Mesodermal cell (in vitro differentiated cells): Measurements from ENCODE around the gene PKD1L1.

Source experiments
- H3K27ac ChIP-seq: 2 replicates; pipeline ENCODE4 v1.7.0; 2013; ENCODE audit warnings: mild to moderate bottlenecking, low read depth, low read length, moderate library complexity; ENCODE audit not compliant: severe bottlenecking
- H3K36me3 ChIP-seq: 2 replicates; pipeline ENCODE4 v1.7.1; 2013; ENCODE audit warnings: mild to moderate bottlenecking, low read length, moderate library complexity; ENCODE audit not compliant: control insufficient read depth, insufficient read depth
- H3K4me1 ChIP-seq: one replicate; pipeline ENCODE4 v1.7.1; 2013; ENCODE audit warnings: mild to moderate bottlenecking, low read length; ENCODE audit not compliant: insufficient read depth, control insufficient read depth, poor library complexity, severe bottlenecking
- H3K4me3 ChIP-seq: 2 replicates; pipeline ENCODE4 v1.7.0; 2013; ENCODE audit warnings: low read length, control low read depth, mild to moderate bottlenecking; ENCODE audit not compliant: insufficient read depth, poor library complexity, severe bottlenecking; ENCODE audit errors: extremely low read depth
- H3K9me3 ChIP-seq: 2 replicates; pipeline ENCODE4 v1.7.1; 2013; ENCODE audit warnings: mild to moderate bottlenecking, low read length, moderate library complexity; ENCODE audit not compliant: control insufficient read depth
- WGBS, 2 experiments: methylation state at CpG; one replicate each; pipeline ENCODE4 v1.1.5; 2013; ENCODE audit warnings: missing lambda C conversion rate in 2 of 2; ENCODE audit not compliant: insufficient coverage in 2 of 2; 5-methylcytosine and 5-hydroxymethylcytosine counted together

The PKD1L1 gene

DNA sequence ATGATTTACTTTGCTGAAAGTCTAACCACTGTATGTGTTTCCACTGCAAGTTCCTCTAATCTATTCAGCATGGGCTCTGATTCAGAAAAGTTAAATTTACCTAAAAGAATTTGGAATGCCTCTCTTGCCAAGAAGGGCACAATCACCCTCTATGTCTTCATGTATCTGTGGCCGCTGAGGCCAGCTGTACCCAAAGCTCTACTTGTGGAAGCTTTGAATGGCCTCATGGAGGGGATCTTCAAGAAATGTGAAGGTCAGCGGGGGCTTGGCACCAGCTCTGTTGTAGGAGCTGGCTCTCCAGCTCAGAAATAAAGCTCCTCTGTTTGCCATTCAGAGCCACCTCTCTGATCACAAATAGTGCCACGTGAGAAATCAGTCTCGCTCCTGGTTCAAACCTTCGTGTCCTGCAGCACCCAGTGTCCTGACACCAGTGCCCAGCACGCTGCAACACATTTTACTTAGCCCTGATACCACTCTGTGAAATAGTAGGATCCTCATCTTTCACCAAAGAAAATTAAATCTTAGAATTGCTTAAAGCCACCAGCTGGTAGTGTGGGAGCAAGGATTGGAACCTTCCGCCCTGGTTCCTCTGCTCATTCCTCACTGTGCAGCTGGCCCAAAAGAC lies 61.1 kb downstream of the PKD1L1 start:
- Histone ChIP-seq H3K9me3 (no peaks in the 10 kb centered on the region), H3K36me3 (no peaks in the 10 kb centered on the region), H3K27ac (no peak overlapping the region), H3K4me3 (no peak overlapping the region), H3K4me1 (no peaks in the 10 kb centered on the region)
- WGBS, 2 experiments: 94 to 98% methylated on average over 5 to 6 of the region's 7 CpGs

- Histone ChIP-seq H3K36me3 (no peaks in the 10 kb centered on the region), H3K9me3 (no peaks in the 10 kb centered on the region), H3K4me3 (no peak overlapping the region), H3K4me1 (no peaks in the 10 kb centered on the region), H3K27ac (no peak overlapping the region)
- WGBS, 2 experiments: 83 to 92% methylated on average over 3 to 6 of the region's 12 CpGs
Observed at GRCh38 chr7:47885987-47886811, 62.1 kb downstream of the PKD1L1 start.

- Histone ChIP-seq H3K4me3 (no peak overlapping the region), H3K4me1 (no peaks in the 10 kb centered on the region), H3K27ac (no peak overlapping the region), H3K36me3 (no peaks in the 10 kb centered on the region), H3K9me3 (no peaks in the 10 kb centered on the region)
- 86 to 94% methylated on average over 7 to 9 of the region's 10 CpGs for WGBS, 2 experiments
Observed at GRCh38 chr7:47885309-47885986, 62.8 kb downstream of the PKD1L1 start.

GRCh38 chr7:47884675-47885074 lies 63.6 kb downstream of the PKD1L1 start:
- H3K9me3 ChIP-seq: no peaks in the 10 kb centered on the region
- H3K4me3 ChIP-seq: no peak overlapping the region
- WGBS, 2 experiments: 60 to 90% methylated on average over 1 to 2 of the region's 2 CpGs
- H3K27ac ChIP-seq: no peak overlapping the region
- no peaks in the 10 kb centered on the region for H3K4me1 ChIP-seq
- no peaks in the 10 kb centered on the region for H3K36me3 ChIP-seq

DNA sequence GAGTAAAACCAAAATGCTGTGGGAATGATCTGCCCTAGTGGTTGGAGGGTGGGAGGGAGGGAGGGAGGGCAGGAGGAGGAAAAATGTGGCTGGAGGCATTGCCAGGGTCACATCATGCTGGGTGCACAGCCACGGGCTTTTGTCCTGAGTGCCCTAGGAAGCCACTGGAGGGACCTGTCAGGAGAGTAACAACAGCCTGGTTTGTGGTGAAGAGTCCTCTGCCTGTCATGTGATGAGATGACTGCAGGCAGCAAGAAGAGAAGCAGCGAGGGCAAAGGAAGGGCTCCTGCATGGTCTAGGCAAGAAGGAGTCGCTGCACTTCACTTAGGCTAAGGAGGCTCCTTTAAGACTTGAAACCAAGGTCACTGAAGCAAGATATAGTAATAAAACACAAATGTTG lies 65.6 kb downstream of the PKD1L1 start:
- WGBS, 2 experiments: 64 to 71% methylated on average over 2 of the region's 3 CpGs
- H3K4me1 ChIP-seq: no peaks in the 10 kb centered on the region
- no peak overlapping the region for H3K27ac ChIP-seq
- no peaks in the 10 kb centered on the region for H3K36me3 ChIP-seq
- H3K4me3 ChIP-seq: no peak overlapping the region
- no peaks in the 10 kb centered on the region for H3K9me3 ChIP-seq

DNA sequence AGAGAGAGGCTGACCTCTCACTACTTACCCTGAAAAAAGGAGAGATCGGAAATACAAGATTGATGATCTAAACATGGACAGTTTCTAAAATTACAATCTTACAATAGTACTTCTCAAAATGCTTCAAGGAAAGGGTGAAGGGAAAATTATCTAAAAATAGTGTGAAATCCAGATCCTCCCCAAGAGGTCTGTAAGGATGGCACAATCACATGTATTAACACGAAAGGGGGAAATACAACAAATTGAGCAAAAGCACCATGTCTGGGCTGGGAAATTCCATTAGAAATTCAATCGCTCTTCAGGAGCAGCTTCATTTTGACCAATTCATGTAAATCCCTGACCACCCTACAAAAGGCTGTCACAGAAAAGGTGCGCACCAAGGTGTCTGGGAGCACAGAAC lies 67.0 kb downstream of the PKD1L1 start:
- 86 to 93% methylated on average over 3 of the region's 4 CpGs for WGBS, 2 experiments
- H3K27ac ChIP-seq: no peak overlapping the region
- H3K36me3 ChIP-seq: no peaks in the 10 kb centered on the region
- no peaks in the 10 kb centered on the region for H3K9me3 ChIP-seq
- no peaks in the 10 kb centered on the region for H3K4me1 ChIP-seq
- H3K4me3 ChIP-seq: no peak overlapping the region

DNA sequence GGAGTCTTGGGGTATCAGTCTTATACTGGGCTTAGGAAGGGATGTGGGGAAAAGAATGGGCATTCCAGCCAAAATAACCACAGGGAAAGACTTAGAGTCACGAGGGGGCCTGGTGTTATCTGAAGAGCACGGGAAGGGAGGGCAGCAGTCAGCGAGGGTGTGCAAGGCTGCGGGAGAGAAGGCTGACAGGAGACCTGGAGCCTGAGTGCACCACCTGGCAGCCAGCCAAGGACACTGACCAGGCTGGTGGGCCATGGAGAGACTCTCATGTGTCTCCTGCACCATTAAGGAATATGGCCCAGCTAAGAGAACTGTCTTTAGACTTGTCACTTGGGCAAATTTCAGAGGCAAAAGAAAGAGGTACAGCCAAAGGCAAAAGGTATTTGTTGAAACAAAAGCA lies 69.6 kb downstream of the PKD1L1 start:
- Histone ChIP-seq H3K27ac (no peak overlapping the region), H3K9me3 (no peaks in the 10 kb centered on the region), H3K36me3 (no peaks in the 10 kb centered on the region), H3K4me3 (no peak overlapping the region), H3K4me1 (no peaks in the 10 kb centered on the region)
- WGBS, 2 experiments: 79 to 83% methylated on average over 4 of the region's 4 CpGs

DNA sequence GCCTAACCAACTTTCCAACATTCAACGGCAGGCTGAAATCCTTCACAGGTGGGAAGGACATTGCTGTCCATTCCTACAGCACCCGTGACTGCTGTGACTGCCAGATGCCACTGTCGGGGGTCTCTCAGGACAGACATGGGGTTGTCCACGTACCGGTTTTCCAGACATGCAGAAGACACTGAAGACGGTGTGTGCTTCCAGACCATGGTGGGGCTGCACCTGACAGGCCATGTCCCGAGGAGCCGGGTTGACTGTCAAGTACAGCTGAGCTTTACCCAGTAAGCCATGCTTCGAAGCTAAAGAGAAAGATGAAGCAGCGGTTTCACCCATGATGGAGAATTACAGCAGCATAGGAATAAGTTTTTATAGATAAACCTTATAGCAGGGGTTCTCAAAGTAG lies 70.9 kb downstream of the PKD1L1 start:
- Histone ChIP-seq H3K36me3 (no peaks in the 10 kb centered on the region), H3K27ac (no peak overlapping the region), H3K4me1 (no peaks in the 10 kb centered on the region), H3K4me3 (no peak overlapping the region), H3K9me3 (no peaks in the 10 kb centered on the region)
- WGBS, 2 experiments: 91 to 93% methylated on average over 9 of the region's 10 CpGs

DNA sequence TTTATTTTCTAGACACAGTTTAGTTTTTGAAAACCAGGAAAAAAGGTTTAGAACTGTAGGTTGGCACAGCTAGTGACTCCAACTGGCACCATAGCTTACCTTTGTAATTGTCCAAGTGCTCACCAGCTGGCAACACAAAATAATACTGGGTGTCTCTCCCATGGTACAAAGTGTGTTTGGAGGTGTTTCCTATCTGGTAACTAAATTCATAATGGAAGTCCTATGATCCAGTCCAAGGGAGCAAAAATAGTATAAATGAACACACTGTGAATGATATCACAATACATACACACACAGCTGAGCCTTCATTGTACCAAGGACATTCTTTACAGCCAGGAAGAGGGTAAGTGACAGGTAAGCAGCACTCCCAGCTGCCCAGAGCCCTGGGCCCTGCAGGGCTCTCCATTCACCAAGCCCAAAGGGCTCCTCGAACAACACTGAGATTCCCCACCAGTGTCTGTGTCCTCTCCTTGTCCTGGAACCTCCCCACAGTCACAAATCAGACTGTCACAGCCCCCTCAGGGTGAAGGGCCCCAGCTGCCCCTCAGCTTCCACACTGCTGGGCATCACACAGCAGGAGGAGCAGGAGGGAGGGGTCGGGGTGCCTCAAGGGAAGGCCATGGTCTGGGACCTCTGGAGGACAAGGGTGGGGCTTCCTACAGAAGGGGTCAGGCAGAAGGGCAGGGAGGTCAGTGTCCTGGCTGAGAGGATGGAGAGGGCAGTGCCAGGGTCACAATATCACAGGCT lies 72.1 kb downstream of the PKD1L1 start:
- H3K36me3 ChIP-seq: no peaks in the 10 kb centered on the region
- no peak overlapping the region for H3K4me3 ChIP-seq
- H3K9me3 ChIP-seq: no peaks in the 10 kb centered on the region
- H3K27ac ChIP-seq: no peak overlapping the region
- WGBS, 2 experiments: 71 to 92% methylated on average over 2 of the region's 2 CpGs
- H3K4me1 ChIP-seq: no peaks in the 10 kb centered on the region

DNA sequence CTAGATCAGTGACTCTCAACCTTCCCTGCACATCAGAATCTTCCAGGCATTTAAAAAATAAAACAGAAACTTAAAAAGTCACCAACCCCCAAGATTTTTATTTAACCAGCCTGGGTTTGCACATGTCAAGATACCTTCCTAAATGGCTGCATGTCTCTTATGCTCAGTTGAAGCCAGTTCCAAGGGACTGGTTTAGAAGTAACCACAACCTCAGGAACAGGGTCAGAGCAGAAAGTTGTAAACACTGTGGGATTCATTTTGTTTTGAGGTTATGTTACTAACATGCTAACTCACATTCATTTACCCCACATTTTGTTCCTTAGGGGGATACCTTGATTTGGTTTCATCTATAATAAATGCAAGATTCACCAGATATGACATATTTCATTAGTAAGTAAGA lies 72.9 kb downstream of the PKD1L1 start:
- H3K4me3 ChIP-seq: no peak overlapping the region
- H3K27ac ChIP-seq: no peak overlapping the region
- H3K36me3 ChIP-seq: no peaks in the 10 kb centered on the region
- H3K9me3 ChIP-seq: no peaks in the 10 kb centered on the region
- no peaks in the 10 kb centered on the region for H3K4me1 ChIP-seq
